Vagina (tissue), 2 donors: Measurements from ENCODE around the gene NMBR. TPM values are rescaled to one million over a fixed set of nuclear protein-coding genes. Genes with fewer than 3 reads are reported as not detected.
A peak's percentile ranks its signal among the peaks of the same experiment; 100 is the strongest.
"Not testable (repeated sequence)": the region's sequence is repeated elsewhere in the genome, so short reads cannot be mapped to it uniquely, and the experiment has no call there.

Source experiments
- DNase-seq, 2 donors: peaks; one replicate each; pipeline ENCODE4 v3.0.0-alpha.2; 2017; ENCODE audit errors: extremely low spot score in 2 of 2
- H3K27ac ChIP-seq: fragments of 200-600 bp; sonication (generic); one replicate; pipeline ENCODE4 v1.5.1; 2019
- H3K27me3 ChIP-seq: fragments of 200-600 bp; sonication (generic); one replicate; pipeline ENCODE4 v1.5.1; 2019
- H3K36me3 ChIP-seq, 2 donors: fragments of 200-600 bp; sonication (generic); one replicate each; pipeline ENCODE4 v1.5.1; 2017 to 2019
- H3K4me1 ChIP-seq: fragments of 200-600 bp; sonication (generic); one replicate; pipeline ENCODE4 v1.5.1; 2019
- H3K4me3 ChIP-seq, 2 donors: fragments of 200-600 bp; sonication (generic); 1 replicate in 1 of 2; 2 replicates in 1 of 2; pipeline ENCODE4 v1.5.1; 2016 to 2019
- H3K9me3 ChIP-seq: fragments of 200-600 bp; sonication (generic); one replicate; pipeline ENCODE4 v1.5.1; 2019
- POLR2A ChIP-seq, 2 donors: fragments of 450-650 bp; IDR thresholded peaks; one replicate each; pipeline ENCODE4 v1.6.1; 2017; ENCODE audit warnings: antibody characterized with exemption in 2 of 2, mild to moderate bottlenecking in 2 of 2, moderate library complexity in 2 of 2
- POLR2AphosphoS5 ChIP-seq, 2 donors: sonication (generic); formaldehyde crosslinking; IDR thresholded peaks; one replicate each; pipeline ENCODE4 v1.9.0; 2017; ENCODE audit warnings: antibody characterized with exemption in 2 of 2, mild to moderate bottlenecking in 2 of 2, low read depth in 1 of 2; ENCODE audit not compliant: insufficient read depth in 1 of 2
- intact Hi-C: fragments of 100-400 bp; cut with DNase I; formaldehyde crosslinking; loops from one replicate; pipeline ENCODE4 v1.15.1; 2023
- total RNA-seq: library from RNA; depleted of rRNA; stranded (reverse); fragments of >200 nt; gene quantifications from one replicate; pipeline ENCODE4 v1.2.3, GENCODE V29; 2016
- TF ChIP-seq, protein P1 (sequence below), 3 experiments: fragments of 450-650 bp in 2 of 3; fragments of 200-600 bp in 1 of 3; sonication (generic) in 1 of 3; IDR thresholded peaks; one replicate each; pipeline ENCODE4 v1.5.1; 2017 to 2019; ENCODE audit warnings: antibody characterized with exemption in 3 of 3, mild to moderate bottlenecking in 2 of 3, moderate library complexity in 2 of 3

The NMBR gene
- total RNA-seq, 1 donor from 2014 or later: not detected

GRCh38 chr6:142162780-142163179 is 15.9 kb upstream of the NMBR start:
- Histone ChIP-seq H3K4me3 (no peak overlapping the region), H3K27ac (no peak overlapping the region), H3K36me3 (peaks cover 0 to 15% of the 10 kb centered on the region in 2 donors), H3K9me3 (no peaks in the 10 kb centered on the region), H3K27me3 (no peaks in the 10 kb centered on the region), H3K4me1 (peaks cover 16% of the 10 kb centered on the region)
- TF ChIP-seq POLR2A (IDR thresholded peaks at IDR 0.05) (no peak), POLR2AphosphoS5 (IDR thresholded peaks at IDR 0.05; ENCODE audit: insufficient read depth in 1 of 2, low read depth in 1 of 2) (no peak)
- TF ChIP-seq, protein P1, sequence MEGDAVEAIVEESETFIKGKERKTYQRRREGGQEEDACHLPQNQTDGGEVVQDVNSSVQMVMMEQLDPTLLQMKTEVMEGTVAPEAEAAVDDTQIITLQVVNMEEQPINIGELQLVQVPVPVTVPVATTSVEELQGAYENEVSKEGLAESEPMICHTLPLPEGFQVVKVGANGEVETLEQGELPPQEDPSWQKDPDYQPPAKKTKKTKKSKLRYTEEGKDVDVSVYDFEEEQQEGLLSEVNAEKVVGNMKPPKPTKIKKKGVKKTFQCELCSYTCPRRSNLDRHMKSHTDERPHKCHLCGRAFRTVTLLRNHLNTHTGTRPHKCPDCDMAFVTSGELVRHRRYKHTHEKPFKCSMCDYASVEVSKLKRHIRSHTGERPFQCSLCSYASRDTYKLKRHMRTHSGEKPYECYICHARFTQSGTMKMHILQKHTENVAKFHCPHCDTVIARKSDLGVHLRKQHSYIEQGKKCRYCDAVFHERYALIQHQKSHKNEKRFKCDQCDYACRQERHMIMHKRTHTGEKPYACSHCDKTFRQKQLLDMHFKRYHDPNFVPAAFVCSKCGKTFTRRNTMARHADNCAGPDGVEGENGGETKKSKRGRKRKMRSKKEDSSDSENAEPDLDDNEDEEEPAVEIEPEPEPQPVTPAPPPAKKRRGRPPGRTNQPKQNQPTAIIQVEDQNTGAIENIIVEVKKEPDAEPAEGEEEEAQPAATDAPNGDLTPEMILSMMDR (IDR thresholded peaks at IDR 0.05): no peak
- intact Hi-C loops: no loop called here
- DNase-seq: no peak

GRCh38 chr6:142156758-142157068 is 9.8 kb upstream of the NMBR start:
- intact Hi-C loops: loop anchor here (10.0 kb wide), 1 partner anchor 48 kb away; no protein-coding TSS in a partner anchor
- H3K4me1 ChIP-seq: peaks cover 16% of the 10 kb centered on the region
- not testable (repeated sequence) for H3K36me3 ChIP-seq, H3K9me3 ChIP-seq, H3K27ac ChIP-seq, H3K27me3 ChIP-seq, H3K4me3 ChIP-seq, DNase-seq

DNA sequence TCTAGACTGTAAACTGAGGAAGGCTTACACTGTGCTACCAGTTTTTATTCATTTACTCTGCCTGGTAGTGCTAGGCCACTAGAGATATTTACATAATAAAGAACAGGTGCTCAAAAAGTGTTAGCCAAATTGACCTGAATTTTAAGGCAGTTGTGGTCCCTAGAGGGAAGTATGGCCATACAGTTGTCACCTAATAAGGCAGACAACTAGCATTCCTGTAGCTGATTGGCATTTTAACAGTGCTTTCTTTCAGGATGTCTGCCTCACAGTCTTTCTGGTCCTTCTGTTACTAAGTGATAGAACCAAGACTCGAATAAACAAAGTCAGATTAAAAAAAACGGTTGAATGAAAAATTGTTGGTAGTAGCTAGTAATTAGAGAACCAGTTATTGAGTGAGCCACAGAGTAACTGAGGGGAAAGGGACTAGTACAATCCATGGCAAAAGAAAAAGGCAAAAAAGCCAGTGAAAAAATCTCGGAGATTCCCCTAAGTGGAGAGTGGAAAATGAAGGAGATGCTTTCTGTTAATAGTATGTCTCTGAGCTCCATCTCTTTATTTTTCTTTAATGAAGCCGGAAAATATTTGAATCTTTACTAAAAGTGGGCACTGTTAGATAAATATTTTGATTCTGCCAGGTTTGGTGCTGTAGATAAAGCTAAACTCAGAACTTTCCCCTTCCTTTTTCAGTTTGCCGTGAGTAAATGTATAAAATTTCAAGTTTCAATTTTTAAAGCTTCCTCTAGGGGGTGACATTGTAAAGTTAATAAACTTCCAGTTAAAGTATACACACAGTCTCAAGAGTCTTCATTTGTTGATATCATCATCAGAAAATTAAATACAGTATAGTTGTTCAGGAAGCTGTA is 9.2 kb upstream of the NMBR start:
- no peak for DNase-seq
- H3K4me1 ChIP-seq: peaks cover 16% of the 10 kb centered on the region
- intact Hi-C loops: loop anchor here (10.0 kb wide), 1 partner anchor 49 kb away; no protein-coding TSS in a partner anchor
- H3K36me3 ChIP-seq: no peaks in the 10 kb centered on the region
- H3K27ac ChIP-seq: no peak overlapping the region
- no peaks in the 10 kb centered on the region for H3K9me3 ChIP-seq
- H3K4me3 ChIP-seq: no peak overlapping the region
- TF ChIP-seq, protein P1 (IDR thresholded peaks at IDR 0.05): peak in 1 of 3 experiments; percentile 31
- no peak for TF ChIP-seq POLR2AphosphoS5 (IDR thresholded peaks at IDR 0.05; ENCODE audit: insufficient read depth in 1 of 2, low read depth in 1 of 2)
- H3K27me3 ChIP-seq: no peaks in the 10 kb centered on the region

DNA sequence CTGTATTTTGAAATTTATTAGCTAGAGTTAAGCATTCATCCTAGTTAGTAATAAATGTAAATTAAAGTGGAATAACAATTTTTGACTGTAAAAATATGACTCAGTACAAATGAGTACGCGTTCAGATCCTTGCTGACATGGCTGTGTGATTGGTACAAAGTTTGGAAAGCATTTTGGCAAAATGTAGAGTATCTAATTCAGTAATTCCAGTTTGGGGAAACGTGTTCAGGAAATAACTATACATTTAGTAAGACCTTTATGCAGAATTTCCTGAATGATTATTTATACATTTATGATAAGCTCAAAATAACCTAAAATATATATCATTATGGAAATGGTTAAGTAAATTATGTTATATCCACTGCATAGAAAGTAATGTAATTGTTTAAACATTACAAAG is 8.2 kb upstream of the NMBR start:
- intact Hi-C loops: loop anchor here (10.0 kb wide), 1 partner anchor 50 kb away; no protein-coding TSS in a partner anchor
- Histone ChIP-seq H3K9me3 (no peaks in the 10 kb centered on the region), H3K27ac (no peak overlapping the region), H3K4me1 (peaks cover 16% of the 10 kb centered on the region), H3K4me3 (no peak overlapping the region), H3K27me3 (no peaks in the 10 kb centered on the region), H3K36me3 (no peaks in the 10 kb centered on the region)
- no peak for DNase-seq
- no peak for TF ChIP-seq POLR2A (IDR thresholded peaks at IDR 0.05)
- TF ChIP-seq, protein P1 (IDR thresholded peaks at IDR 0.05): no peak
- TF ChIP-seq POLR2AphosphoS5 (IDR thresholded peaks at IDR 0.05; ENCODE audit: insufficient read depth in 1 of 2, low read depth in 1 of 2): no peak

GRCh38 chr6:142154336-142154735 is 7.4 kb upstream of the NMBR start:
- Histone ChIP-seq H3K27ac (no peak overlapping the region), H3K4me3 (no peak overlapping the region), H3K27me3 (no peaks in the 10 kb centered on the region), H3K4me1 (peaks cover 21% of the 10 kb centered on the region), H3K36me3 (no peaks in the 10 kb centered on the region), H3K9me3 (no peaks in the 10 kb centered on the region)
- intact Hi-C loops: loop anchor here (10.0 kb wide), 1 partner anchor 50 kb away; no protein-coding TSS in a partner anchor
- no peak for DNase-seq
- TF ChIP-seq POLR2A (IDR thresholded peaks at IDR 0.05) (no peak), POLR2AphosphoS5 (IDR thresholded peaks at IDR 0.05; ENCODE audit: insufficient read depth in 1 of 2, low read depth in 1 of 2) (no peak)
- TF ChIP-seq, protein P1 (IDR thresholded peaks at IDR 0.05): no peak
